HCT116 (cell line): ENCODE data around the gene IER5L. TPM values are rescaled to one million over a fixed set of nuclear protein-coding genes. Genes with fewer than 3 reads are reported as not detected.
A peak's percentile ranks its signal among the peaks of the same experiment; 100 is the strongest.

Experiments
- ATAC-seq: fragments of 200-7000 bp; cut with Tn5 transposase; 2 replicates; pipeline ENCODE4 v1.9.1; 2020; ENCODE audit warnings: mild to moderate bottlenecking, moderate library complexity
- BruUV-seq: library from RNA; stranded (reverse); fragments of 400-500 nt; replicated peaks from 2 replicates; lab custom pipeline; 2021; lab: Mats Ljungman, UMichigan
- CTCF ChIA-PET: fragments of 300-600 bp; sonication (Branson Sonifier 250); formaldehyde crosslinking; loops from one replicate; lab custom pipeline; 2021; ENCODE audit warnings: antibody characterized with exemption; lab: Charles Lee
- POLR2A ChIA-PET: fragments of 300-600, 350-600 bp; sonication (Branson Sonifier 250); formaldehyde crosslinking; loops from one replicate; lab custom pipeline; 2021; ENCODE audit warnings: antibody characterized with exemption; lab: Charles Lee
- RAD21 ChIA-PET, 2 experiments: fragments of 300-600 bp; sonication (Branson Sonifier 250); formaldehyde crosslinking; loops; one replicate each; lab custom pipeline; 2023; ENCODE audit warnings: low total read pairs in 2 of 2; ENCODE audit not compliant: uncharacterized antibody in 2 of 2, unreplicated experiment in 2 of 2, low non-redundant PET in 1 of 2; lab: Charles Lee
- DNase-seq: peaks from one replicate; pipeline ENCODE4 v3.0.0-alpha.2; 2010; ENCODE audit warnings: low read depth, low spot score
- H2AFZ ChIP-seq: fragments of 200-600 bp; shearing (Covaris generic), sonication (generic); 2 replicates; pipeline ENCODE4 v1.6.1; 2017; ENCODE audit warnings: low read depth, mixed run types, mixed read lengths, antibody characterized with exemption, low read length; ENCODE audit not compliant: poor library complexity, severe bottlenecking
- H3K27ac ChIP-seq: 2 replicates; pipeline ENCODE4 v1.5.1; 2012; ENCODE audit warnings: low read depth, low read length
- H3K27me3 ChIP-seq: fragments of 200-600 bp; sonication (generic); 2 replicates; pipeline ENCODE4 v1.6.1; 2016; ENCODE audit warnings: mixed run types, low read length, mixed read lengths; ENCODE audit not compliant: insufficient read depth
- H3K36me3 ChIP-seq, 2 experiments: fragments of 200-500 bp in 1 of 2; fragments of 200-600 bp in 1 of 2; sonication (Bioruptor generic) in 1 of 2; sonication (generic) in 1 of 2; 2 replicates each; pipeline versions ENCODE4 v1.5.1 to v1.6.1; 2014 to 2016; ENCODE audit warnings: low read length in 2 of 2, inconsistent platforms in 1 of 2, mixed read lengths in 1 of 2, mixed run types in 1 of 2; ENCODE audit not compliant: insufficient read depth in 2 of 2, control insufficient read depth in 1 of 2
- H3K4me1 ChIP-seq, 2 experiments: fragments of 200-600 bp in 1 of 2; sonication (generic) in 1 of 2; 2 replicates each; pipeline versions ENCODE4 v1.5.1 to v1.6.1; 2012 to 2017; ENCODE audit warnings: low read length in 2 of 2, inconsistent platforms in 1 of 2, mild to moderate bottlenecking in 1 of 2, mixed read lengths in 1 of 2, mixed run types in 1 of 2, moderate library complexity in 1 of 2; ENCODE audit not compliant: insufficient read depth in 2 of 2, control insufficient read depth in 1 of 2
- H3K4me2 ChIP-seq: fragments of 200-600 bp; sonication (generic); 2 replicates; pipeline ENCODE4 v1.6.1; 2017; ENCODE audit warnings: mixed run types, low read length, mixed read lengths
- H3K4me3 ChIP-seq, 2 experiments: fragments of 200-600 bp in 1 of 2; sonication (generic) in 1 of 2; replicated peaks in 1 of 2; 2 replicates each; pipeline ENCODE4 v1.5.1; 2011 to 2016; ENCODE audit warnings: low read length in 2 of 2, control low read depth in 1 of 2, low read depth in 1 of 2, mild to moderate bottlenecking in 1 of 2, mixed read lengths in 1 of 2, mixed run types in 1 of 2
- H3K79me2 ChIP-seq: fragments of 200-600 bp; sonication (generic); 2 replicates; pipeline ENCODE4 v1.6.1; 2017; ENCODE audit warnings: mild to moderate bottlenecking, mixed run types, low read length, moderate library complexity, mixed read lengths; ENCODE audit not compliant: insufficient read depth
- H3K9ac ChIP-seq: fragments of 200-600 bp; sonication (generic); 2 replicates; pipeline ENCODE4 v1.6.1; 2016; ENCODE audit warnings: low read length, mixed read lengths
- H3K9me2 ChIP-seq: fragments of 200-600 bp; sonication (generic), shearing (Covaris generic); 2 replicates; pipeline ENCODE4 v1.6.1; 2017; ENCODE audit warnings: mixed run types, mild to moderate bottlenecking, moderate library complexity; ENCODE audit not compliant: insufficient read depth
- H3K9me3 ChIP-seq, 2 experiments: fragments of 200-500 bp in 1 of 2; fragments of 200-600 bp in 1 of 2; sonication (Bioruptor generic) in 1 of 2; sonication (generic) in 1 of 2; 2 replicates each; pipeline ENCODE4 v1.6.1; 2014 to 2017; ENCODE audit warnings: low read length in 2 of 2, mixed read lengths in 2 of 2, inconsistent platforms in 1 of 2, low read depth in 1 of 2, mild to moderate bottlenecking in 1 of 2, mixed run types in 1 of 2, moderate library complexity in 1 of 2; ENCODE audit not compliant: control insufficient read depth in 1 of 2, insufficient read depth in 1 of 2
- H4K20me1 ChIP-seq: fragments of 200-600 bp; sonication (generic), shearing (Covaris generic); 2 replicates; pipeline ENCODE4 v1.6.1; 2017; ENCODE audit warnings: mixed run types, mild to moderate bottlenecking, moderate library complexity; ENCODE audit not compliant: insufficient read depth
- CEBPB ChIP-seq: IDR thresholded peaks from 2 replicates; pipeline ENCODE4 v1.6.1; 2012; ENCODE audit warnings: low read depth
- CTCF ChIP-seq, 3 experiments: fragments of 200-600 bp in 1 of 3; sonication (generic) in 1 of 3; IDR thresholded peaks in 2 of 3; conservative IDR thresholded peaks in 1 of 3; 2 replicates each; pipeline ENCODE4 v1.5.1; 2012 to 2017; ENCODE audit warnings: low read depth in 2 of 3, low read length in 2 of 3, antibody characterized with exemption in 1 of 3, borderline replicate concordance in 1 of 3, control low read depth in 1 of 3, mild to moderate bottlenecking in 1 of 3, mixed read lengths in 1 of 3, mixed run types in 1 of 3, moderate library complexity in 1 of 3; ENCODE audit not compliant: insufficient read depth in 1 of 3
- EGR1 ChIP-seq: IDR thresholded peaks from 2 replicates; pipeline ENCODE4 v1.6.1; 2012; ENCODE audit warnings: low read depth
- POLR2AphosphoS5 ChIP-seq: IDR thresholded peaks from 2 replicates; pipeline ENCODE4 v1.6.1; 2011; ENCODE audit warnings: mild to moderate bottlenecking, low read depth, low read length, moderate library complexity
- SIN3A ChIP-seq: IDR thresholded peaks from 2 replicates; pipeline ENCODE4 v1.6.1; 2012; ENCODE audit warnings: low read depth
- TCF7L2 ChIP-seq: IDR thresholded peaks from 2 replicates; pipeline ENCODE4 v1.7.0; 2011; ENCODE audit warnings: borderline replicate concordance, inconsistent platforms; ENCODE audit not compliant: insufficient read depth, insufficient read length; ENCODE audit errors: extremely low read depth
- YY1 ChIP-seq: IDR thresholded peaks from 2 replicates; pipeline ENCODE4 v1.6.1; 2011; ENCODE audit warnings: low read length, low read depth, moderate library complexity, mild to moderate bottlenecking; ENCODE audit not compliant: insufficient replicate concordance; ENCODE audit errors: extremely low read depth
- ZFX ChIP-seq: fragments of 450-650 bp; IDR thresholded peaks from 2 replicates; pipeline ENCODE4 v1.6.1; 2017
- intact Hi-C: fragments of 100-400 bp; cut with micrococcal nuclease; formaldehyde crosslinking; loops from 2 replicates; pipeline ENCODE4 v1.10.0; 2022
- total RNA-seq: library from RNA; stranded (reverse); gene quantifications from one replicate; pipeline ENCODE4 v1.2.1, GENCODE V29; 2021; ENCODE audit not compliant: unreplicated experiment

Gene IER5L
- total RNA-seq, 1 experiment from 2014 or later = 195 TPM

DNA sequence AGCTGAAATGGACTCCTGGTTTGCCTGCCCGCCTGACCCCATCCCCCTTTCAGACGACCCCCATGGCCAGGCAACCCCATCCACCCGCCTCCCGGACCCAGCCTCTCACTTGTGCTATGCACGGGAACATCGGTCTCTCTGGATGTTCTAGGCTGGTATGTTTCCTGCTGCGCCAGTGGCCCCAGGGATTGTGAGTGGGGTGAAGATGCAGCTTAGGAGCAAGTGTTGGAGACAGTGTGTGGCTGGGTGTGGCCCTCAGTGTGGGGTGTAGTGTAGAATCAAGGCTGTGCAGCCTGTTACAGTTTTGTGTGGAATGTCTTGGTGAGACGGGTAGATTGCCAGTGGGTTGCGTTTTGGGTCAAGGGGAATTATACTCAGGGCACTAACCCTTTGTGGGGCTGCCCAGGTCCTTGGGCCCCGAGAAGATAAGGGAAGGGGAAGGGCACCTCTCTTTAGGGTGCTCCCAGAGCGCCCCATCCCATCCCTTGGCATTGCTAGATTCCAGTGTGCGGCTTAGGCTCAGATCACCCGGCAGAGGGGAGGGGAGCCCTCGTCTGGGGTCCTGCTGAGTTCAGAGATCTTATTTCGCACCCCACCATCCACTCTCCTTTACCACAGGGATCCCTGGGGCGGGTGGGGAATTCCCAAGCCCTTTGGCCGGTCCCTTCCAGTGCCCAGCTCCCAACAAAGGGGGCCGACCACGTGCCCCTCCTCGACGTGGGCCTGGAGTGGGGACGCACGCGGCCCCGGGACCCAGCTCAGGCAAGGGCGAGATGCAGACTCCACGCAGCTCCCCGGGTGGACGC lies 4.6 kb downstream of the IER5L start:
- DNase-seq = no peak
- Histone ChIP-seq H3K4me1 (peaks cover 55 to 81% of the 10 kb centered on the region in 2 experiments), H2AFZ (no peak overlapping the region)
- TF ChIP-seq YY1 = no peak
- TF ChIP-seq CEBPB = no peak
- TF ChIP-seq POLR2AphosphoS5 = no peak
- TF ChIP-seq TCF7L2 = no peak
- no peak for TF ChIP-seq CTCF (IDR thresholded peaks at IDR 0.05 in 2 of 3, conservative IDR thresholded peaks at IDR 0.05 in 1 of 3; ENCODE audit: borderline replicate concordance in 1 of 3, insufficient read depth in 1 of 3, low read depth in 2 of 3, low read length in 2 of 3)
- no peak for TF ChIP-seq EGR1
- TF ChIP-seq ZFX = no peak
- TF ChIP-seq SIN3A = no peak
- TF ChIP-seq, all 23 proteins: peak for 0
- RAD21 ChIA-PET = interaction anchor here (1.2 to 1.5 kb wide), 3 partner anchors 11 to 34 kb away, joined by 3 to 7 read pairs (median 3); no protein-coding TSS in a partner anchor
- Histone ChIP-seq H3K9me3 (no peaks in the 10 kb centered on the region), H3K36me3 (0 out of 4 replicates have a peak, but pooled peaks cover 0 to 4% of the 10 kb centered on the region in 2 experiments), H3K4me2 (peak overlapping the region; percentile 99), H3K27ac (peak overlapping the region; percentile 98), H3K9ac (peak overlapping the region; percentile 89), H3K9me2 (no peaks in the 10 kb centered on the region), H3K27me3 (no peaks in the 10 kb centered on the region), H3K4me3 (peak overlapping the region; percentile 79 to 92), H3K79me2 (peaks cover 18% of the 10 kb centered on the region), H4K20me1 (no peaks in the 10 kb centered on the region)
- BruUV-seq = no TSS peak
- CTCF ChIA-PET = interaction anchor here (0.8 to 2.2 kb wide), 13 partner anchors 9 to 452 kb away, joined by 3 to 23 read pairs (median 5); partner anchors contain the start of gene NTMT1
- intact Hi-C loops = loop anchor here (2.0 kb wide), 3 partner anchors 239 to 437 kb away; no protein-coding TSS in a partner anchor
- ATAC-seq = no peak
- POLR2A ChIA-PET = interaction anchor here (0.7 to 3.5 kb wide), 15 partner anchors 11 to 450 kb away, joined by 3 to 23 read pairs (median 5); no protein-coding TSS in a partner anchor
